Measurements from ENCODE around the gene IL1RL1.

GRCh38 chr2:102383722-102384121, 72.4 kb downstream of the IL1RL1 start:
- TF ChIP-seq CTCF (IDR thresholded peaks at IDR 0.05; ENCODE audit: low read depth, low read length, poor library complexity, severe bottlenecking), result no peak
- no peak for TF ChIP-seq EZH2phosphoT487 (IDR thresholded peaks at IDR 0.05; ENCODE audit: borderline replicate concordance, low read length)
